Fibroblast of lung (primary cell): ENCODE data around the gene GNPAT.

Experiments
- CTCF ChIP-seq, 2 donors: IDR thresholded peaks in 1 of 2; conservative IDR thresholded peaks in 1 of 2; 1 replicate in 1 of 2; 2 replicates in 1 of 2; pipeline ENCODE4 v1.5.1; 2011 to 2012; ENCODE audit warnings: low read length in 2 of 2, control low read depth in 1 of 2, inconsistent platforms in 1 of 2, low read depth in 1 of 2, mild to moderate bottlenecking in 1 of 2
- EZH2 ChIP-seq: IDR thresholded peaks from 2 replicates; pipeline ENCODE4 v1.5.1; 2012; ENCODE audit warnings: low read length, control low read depth, mild to moderate bottlenecking; ENCODE audit errors: missing control alignments

DNA sequence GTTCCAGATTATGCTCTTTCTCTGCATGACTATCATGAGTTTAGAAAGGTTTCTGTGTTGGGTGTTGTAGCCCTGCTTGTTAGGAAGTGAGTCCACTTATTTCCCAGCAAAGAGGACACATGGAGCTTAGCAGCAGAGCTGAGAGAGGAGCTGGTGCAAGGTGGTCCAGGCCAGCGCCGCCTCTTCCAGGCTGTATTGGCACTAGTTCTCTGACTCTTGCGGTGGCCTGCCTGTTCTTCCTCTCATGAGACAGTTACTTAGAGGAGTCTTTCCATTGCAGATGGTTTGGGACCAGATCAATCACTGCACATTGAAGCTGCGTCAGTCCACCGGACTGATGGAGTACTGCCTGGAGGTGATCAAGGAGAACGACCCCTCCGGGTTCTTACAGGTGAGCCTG, 41.1 kb upstream of the GNPAT start:
- TF ChIP-seq EZH2, result no peak
- TF ChIP-seq CTCF (conservative IDR thresholded peaks at IDR 0.05 in 1 of 2, IDR thresholded peaks at IDR 0.05 in 1 of 2; ENCODE audit: low read depth in 1 of 2, low read length in 2 of 2), result no peak
